Putamen (tissue), 1 donor: ENCODE data around the gene IQCH.
"Not testable (repeated sequence)": the region's sequence is repeated elsewhere in the genome, so short reads cannot be mapped to it uniquely, and the experiment has no call there.

Experiments
- DNase-seq: peaks from one replicate; pipeline ENCODE4 v3.0.0-alpha.2; 2016; ENCODE audit warnings: low spot score

IQCH gene

DNA sequence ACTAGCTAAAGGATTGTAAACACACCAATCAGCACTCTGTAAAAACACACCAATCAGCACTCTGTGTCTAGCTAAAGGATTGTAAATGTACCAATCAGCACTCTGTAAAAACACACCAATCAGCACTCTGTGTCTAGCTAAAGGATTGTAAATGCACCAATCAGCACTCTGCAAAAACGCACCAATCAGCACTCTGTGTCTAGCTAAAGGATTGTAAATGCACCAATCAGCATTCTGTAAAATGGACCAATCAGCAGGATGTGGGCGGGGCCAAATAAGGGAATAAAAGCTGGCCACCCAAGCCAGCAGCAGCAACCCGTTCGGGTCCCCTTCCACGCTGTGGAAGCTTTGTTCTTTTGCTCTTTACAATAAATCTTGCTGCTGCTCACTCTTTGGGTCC lies 8.0 kb upstream of the IQCH start:
- not testable (repeated sequence) for DNase-seq

GRCh38 chr15:67248011-67248505 lies 6.5 kb upstream of the IQCH start:
- no peak for DNase-seq

DNA sequence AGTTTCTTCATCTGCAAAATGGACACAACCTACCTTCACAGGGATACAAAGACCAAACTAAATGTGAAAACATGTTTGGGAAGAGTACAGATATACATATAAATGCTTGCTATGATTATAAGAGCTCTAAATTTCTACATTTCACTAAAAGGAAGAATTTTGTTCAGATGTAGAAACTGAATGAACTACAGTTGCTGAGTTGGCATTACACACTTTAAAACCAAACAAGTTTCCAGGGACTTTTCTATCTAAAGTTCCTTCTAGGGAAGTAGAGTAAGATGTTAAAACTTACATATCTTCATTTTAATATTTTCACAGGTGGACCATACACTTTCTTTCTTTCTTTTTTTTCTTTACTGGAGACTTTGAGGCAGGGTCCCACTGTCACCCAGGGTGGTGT lies 4.8 kb upstream of the IQCH start:
- DNase-seq, result no peak

DNA sequence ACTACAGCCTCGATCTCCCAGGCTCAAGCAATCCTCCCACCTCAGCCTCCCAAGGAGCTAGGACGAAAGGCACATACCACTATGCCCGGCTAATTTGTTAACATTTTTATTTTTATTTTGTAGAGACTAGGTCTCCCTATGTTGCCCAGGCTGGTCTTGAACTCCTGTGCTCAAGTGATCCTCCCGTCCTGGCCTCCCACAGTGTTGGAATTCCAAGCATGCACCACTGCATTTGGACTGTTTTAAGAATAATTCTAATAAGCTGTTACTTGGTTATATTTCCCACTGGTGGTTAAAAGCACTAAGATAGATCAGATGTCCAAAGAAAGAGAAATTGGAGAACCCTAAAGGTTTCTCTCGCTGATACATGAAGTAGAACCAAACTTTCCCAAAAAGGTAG lies 3.3 kb upstream of the IQCH start:
- no peak for DNase-seq

DNA sequence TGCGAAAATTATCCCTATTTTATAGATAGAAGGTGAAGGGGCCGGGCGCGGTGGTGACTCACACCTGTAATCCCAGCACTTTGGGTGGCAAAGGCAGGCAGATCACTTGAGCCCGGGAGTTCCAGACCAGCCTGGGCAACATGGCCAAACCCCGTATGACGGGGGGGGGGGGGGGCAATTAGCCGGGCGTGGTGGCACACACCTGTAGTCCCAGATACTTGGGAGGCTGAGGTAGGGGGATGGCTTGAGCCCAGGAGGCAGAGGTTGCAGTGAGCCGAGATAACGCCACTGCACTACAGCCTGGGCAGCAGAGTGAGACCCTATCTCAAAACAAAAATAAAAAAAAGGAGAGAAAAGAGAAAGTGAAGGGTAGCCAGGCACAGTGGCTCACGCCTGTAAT lies 1.5 kb upstream of the IQCH start:
- no peak for DNase-seq

- no peak for DNase-seq
Observed at GRCh38 chr15:67253549-67254237, 893 bp upstream of the IQCH start.

GRCh38 chr15:67256051-67256450 lies 1.5 kb downstream of the IQCH start:
- DNase-seq, result no peak

DNA sequence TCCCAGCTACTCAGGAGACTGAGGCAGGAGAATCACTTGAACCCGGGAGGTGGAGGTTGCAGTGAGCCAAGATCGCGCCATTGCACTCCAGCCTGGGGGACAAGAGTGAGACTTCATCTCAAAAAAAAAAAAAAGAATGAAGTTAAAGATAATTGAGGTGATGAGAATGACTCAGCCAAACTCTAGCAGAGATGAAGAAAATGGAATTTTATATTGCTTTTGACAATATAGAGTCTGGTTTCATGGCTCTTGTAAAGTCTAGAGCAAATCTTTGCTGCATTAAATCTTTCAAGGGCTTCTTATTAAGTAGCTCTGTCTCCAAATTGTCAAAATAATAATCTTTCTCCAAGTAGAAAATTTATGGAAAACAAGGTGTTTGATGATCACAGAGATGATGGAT lies 3.8 kb downstream of the IQCH start:
- not testable (repeated sequence) for DNase-seq

GRCh38 chr15:67259379-67259778 lies 4.8 kb downstream of the IQCH start:
- no peak for DNase-seq

DNA sequence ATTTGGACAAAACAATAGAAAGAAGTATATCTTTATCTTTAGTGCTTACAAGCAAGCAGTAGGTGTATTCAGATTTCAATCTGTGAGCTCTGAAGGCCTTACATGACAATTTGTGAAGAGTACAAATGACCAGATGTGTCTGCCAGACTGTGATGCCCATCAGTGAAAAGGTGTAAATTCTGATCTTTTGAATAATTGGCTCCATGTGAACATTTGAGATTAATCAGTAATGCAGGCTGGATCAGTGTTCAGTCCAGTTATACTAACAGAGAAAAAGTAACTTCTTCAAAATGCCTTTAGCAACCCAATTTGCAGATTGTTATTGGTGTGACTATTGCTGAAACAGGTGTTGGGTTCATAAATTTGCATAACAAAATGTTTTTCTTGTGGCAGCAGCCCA lies 5.2 kb downstream of the IQCH start:
- no peak for DNase-seq

- no peak for DNase-seq
Observed at GRCh38 chr15:67266870-67267269, 12.3 kb downstream of the IQCH start.

GRCh38 chr15:67267440-67267839 lies 12.9 kb downstream of the IQCH start:
- DNase-seq, result no peak

- DNase-seq, result no peak
Observed at GRCh38 chr15:67267951-67268941, 13.7 kb downstream of the IQCH start.

DNA sequence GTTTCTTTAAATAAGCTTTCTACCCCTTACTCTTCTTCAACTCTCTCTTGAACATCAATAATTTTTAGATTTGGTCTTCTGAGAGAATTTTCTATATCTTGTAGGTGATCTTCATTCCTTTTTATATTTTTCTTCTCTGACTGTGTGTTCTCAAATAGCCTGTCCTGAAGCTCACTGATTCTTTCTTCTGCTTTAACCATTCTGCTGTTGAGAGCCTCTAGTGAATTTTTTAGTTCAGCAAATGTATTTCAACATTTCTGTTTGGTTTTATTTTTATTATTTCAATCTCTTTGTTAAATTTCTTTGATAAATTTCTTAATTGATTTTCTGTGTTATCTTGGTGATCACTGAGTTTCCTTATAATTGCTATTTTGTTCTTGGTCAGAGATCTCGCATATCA lies 19.6 kb downstream of the IQCH start:
- no peak for DNase-seq

DNA sequence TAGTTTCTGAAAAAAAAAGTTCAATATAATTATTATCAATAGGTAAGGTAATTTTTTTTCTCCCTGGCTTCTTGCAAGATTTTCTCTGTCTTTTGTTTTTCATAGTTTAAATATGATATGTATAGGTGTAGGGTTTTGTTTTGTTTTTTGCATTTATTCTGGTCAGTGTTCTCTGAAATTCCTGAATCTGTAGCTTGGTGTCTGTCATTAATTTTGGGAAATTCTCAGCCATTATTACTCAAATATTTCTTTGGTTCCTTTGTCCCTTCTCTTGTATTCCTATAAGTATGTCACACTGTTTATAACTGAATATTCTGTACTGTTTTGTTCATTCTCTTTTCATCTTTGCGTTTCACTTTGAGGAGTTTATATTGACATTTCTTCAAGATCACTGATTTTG lies 22.1 kb downstream of the IQCH start:
- no peak for DNase-seq

DNA sequence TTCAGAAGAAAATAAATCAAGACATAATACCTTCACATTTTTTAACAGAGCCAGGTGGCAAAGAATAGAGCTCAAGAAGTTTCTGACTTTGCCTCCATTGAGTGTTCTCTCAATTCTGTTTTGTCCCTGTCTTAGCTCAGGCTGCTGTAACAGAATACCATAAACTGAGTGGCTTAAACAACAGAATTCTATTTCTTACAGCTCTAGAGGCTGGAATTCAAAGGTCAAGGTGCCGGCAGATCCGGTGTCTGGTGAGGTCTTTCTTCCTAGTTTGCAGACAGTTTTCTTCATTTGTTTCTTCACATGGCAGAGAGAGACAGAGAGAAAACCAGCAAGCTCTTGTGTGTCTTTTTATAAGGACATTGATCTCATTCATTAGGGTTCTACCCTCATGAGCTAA lies 25.6 kb downstream of the IQCH start:
- no peak for DNase-seq

DNA sequence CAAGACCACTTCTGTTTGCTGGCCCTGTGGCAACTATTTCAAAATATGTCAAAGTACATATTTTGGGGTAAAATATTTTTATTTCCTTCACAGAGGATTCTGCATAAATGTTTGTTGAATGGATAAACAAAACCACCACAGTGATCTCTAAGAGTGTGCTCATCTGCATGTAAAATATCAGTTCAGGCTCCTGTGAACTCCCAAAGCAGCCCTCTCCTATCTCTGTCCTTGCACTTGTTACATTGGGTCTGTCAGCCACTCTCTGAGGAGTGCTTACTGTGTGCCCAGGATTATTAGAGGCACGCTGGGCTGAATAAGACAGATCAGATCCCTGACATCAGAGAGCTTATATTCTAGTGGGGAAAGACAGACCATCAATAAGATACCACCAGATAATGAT lies 27.1 kb downstream of the IQCH start:
- DNase-seq, result no peak

GRCh38 chr15:67285625-67286024 lies 31.0 kb downstream of the IQCH start:
- DNase-seq, result not testable (repeated sequence)

GRCh38 chr15:67286400-67286799 lies 31.8 kb downstream of the IQCH start:
- not testable (repeated sequence) for DNase-seq

DNA sequence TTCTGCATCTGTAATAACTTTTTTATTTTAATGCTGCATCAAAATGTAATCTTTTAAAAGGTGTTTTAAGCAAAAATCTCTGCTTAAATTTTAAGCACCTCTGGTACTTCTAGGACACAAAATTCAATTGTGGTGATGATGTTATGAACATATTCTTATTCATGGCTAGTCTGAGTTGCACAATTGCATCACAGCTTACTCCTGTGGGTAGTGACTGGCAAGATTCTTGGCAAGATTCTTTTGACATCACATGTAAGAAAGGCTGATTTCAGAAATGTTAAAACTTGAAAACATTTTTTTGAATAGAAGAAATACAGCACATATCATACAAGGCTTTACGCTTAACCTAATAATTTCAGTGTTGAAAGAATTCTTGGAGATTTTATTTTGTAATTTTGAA lies 35.7 kb downstream of the IQCH start:
- DNase-seq, result no peak

DNA sequence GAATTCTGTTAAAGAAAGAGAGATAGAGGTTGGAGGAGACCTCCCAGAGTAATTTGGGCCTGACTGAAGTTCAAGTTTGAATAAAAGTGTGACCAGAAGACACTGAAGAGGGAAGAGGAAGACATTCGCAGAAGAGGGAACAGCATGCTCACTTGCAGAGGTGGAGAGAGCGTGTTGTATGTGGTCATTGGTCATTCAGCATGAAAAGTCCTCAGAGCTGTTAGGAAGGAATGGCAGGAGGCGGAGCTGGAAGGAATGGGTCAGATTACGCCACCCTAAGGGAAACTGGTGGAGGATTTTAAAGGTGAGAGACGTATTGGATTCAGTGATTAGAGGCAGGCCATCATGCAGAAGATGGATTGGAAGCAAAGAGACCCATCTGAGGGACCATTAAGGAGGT lies 41.6 kb downstream of the IQCH start:
- no peak for DNase-seq

DNA sequence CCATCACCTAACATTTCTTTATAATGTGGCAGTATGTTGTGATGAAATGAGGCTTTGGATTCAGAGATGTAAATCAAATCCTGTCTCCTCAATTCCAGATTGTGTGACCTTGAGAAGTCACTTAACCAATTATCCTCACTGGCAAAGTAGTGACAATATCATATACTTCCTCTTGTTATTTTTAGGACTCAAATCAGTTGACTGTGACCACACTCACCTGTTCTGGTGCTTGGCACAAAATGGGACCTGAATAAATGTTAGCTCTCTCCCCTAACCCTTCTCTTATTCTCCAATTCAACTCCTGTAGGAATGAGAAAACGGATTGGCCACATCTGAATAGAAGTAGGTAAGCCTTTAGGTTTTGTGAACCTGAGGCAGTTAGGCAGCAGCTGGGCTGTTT lies 42.1 kb downstream of the IQCH start:
- no peak for DNase-seq
